CD4-positive, alpha-beta T cell treated with Interferon alpha-2 for 1 hour (primary cell): Measurements from ENCODE around the gene MESD.
A peak's percentile ranks its signal among the peaks of the same experiment; 100 is the strongest.

Experiments used
- DNase-seq, 2 donors: peaks; one replicate each; pipeline ENCODE4 v3.0.0-alpha.2; 2020 to 2022

Gene MESD

GRCh38 chr15:80957556-80957955 lies 32.1 kb downstream of the MESD start:
- no peak for DNase-seq

GRCh38 chr15:80955571-80956452 lies 33.8 kb downstream of the MESD start:
- DNase-seq = peak in 1 of 2 donors; percentile 12

- DNase-seq = no peak
Observed at GRCh38 chr15:80953953-80954778, 35.5 kb downstream of the MESD start.

- DNase-seq = no peak
Observed at GRCh38 chr15:80953001-80953952, 36.3 kb downstream of the MESD start.

GRCh38 chr15:80951941-80952340 lies 37.7 kb downstream of the MESD start:
- no peak for DNase-seq

GRCh38 chr15:80950291-80951078 lies 39.1 kb downstream of the MESD start:
- DNase-seq = no peak

GRCh38 chr15:80949756-80950155 lies 39.9 kb downstream of the MESD start:
- DNase-seq = no peak

GRCh38 chr15:80948651-80949292 lies 40.8 kb downstream of the MESD start:
- DNase-seq = no peak

GRCh38 chr15:80946576-80946975 lies 43.0 kb downstream of the MESD start:
- DNase-seq = no peak

- DNase-seq = no peak
Observed at GRCh38 chr15:80945605-80946004, 44.0 kb downstream of the MESD start.

- DNase-seq = no peak
Observed at GRCh38 chr15:80944818-80945217, 44.8 kb downstream of the MESD start.

GRCh38 chr15:80942746-80943565 lies 46.7 kb downstream of the MESD start:
- DNase-seq = no peak

GRCh38 chr15:80942266-80942665 lies 47.4 kb downstream of the MESD start:
- DNase-seq = no peak

- no peak for DNase-seq
Observed at GRCh38 chr15:80940851-80941250, 48.8 kb downstream of the MESD start.

- DNase-seq = no peak
Observed at GRCh38 chr15:80940331-80940730, 49.3 kb downstream of the MESD start.

GRCh38 chr15:80939216-80939615 lies 50.4 kb downstream of the MESD start:
- DNase-seq = no peak

- DNase-seq = no peak
Observed at GRCh38 chr15:80937718-80938117, 51.9 kb downstream of the MESD start.

GRCh38 chr15:80936288-80937078 lies 53.1 kb downstream of the MESD start:
- no peak for DNase-seq

- DNase-seq = no peak
Observed at GRCh38 chr15:80934761-80935221, 54.8 kb downstream of the MESD start.
